T-helper 1 cell treated with Interleukin-12 subunit alpha and Interleukin-12 subunit beta and Interleukin-4 antibody, amounts not matched to agents 30 μg/mL and 1 μg/mL, for 36 hours (primary cell): ENCODE measurements around the gene HPS3.
"Not testable (repeated sequence)": the region's sequence is repeated elsewhere in the genome, so short reads cannot be mapped to it uniquely, and the experiment has no call there.

ENCODE experiments used
- H3K27ac Mint-ChIP-seq: one replicate; pipeline ENCODE4 v1.8.0; 2021; ENCODE audit warnings: mild to moderate bottlenecking, mixed read lengths
- H3K27me3 Mint-ChIP-seq: one replicate; pipeline ENCODE4 v1.8.0; 2021; ENCODE audit warnings: low read depth, mixed read lengths
- H3K36me3 Mint-ChIP-seq: one replicate; pipeline ENCODE4 v1.8.0; 2021; ENCODE audit warnings: low read depth, mixed read lengths
- H3K4me1 Mint-ChIP-seq: one replicate; pipeline ENCODE4 v1.8.0; 2021; ENCODE audit warnings: low read depth, mixed read lengths
- H3K4me3 Mint-ChIP-seq: one replicate; pipeline ENCODE4 v1.8.0; 2021; ENCODE audit warnings: mild to moderate bottlenecking, moderate library complexity, mixed read lengths
- H3K9me3 Mint-ChIP-seq: one replicate; pipeline ENCODE4 v1.8.0; 2021; ENCODE audit warnings: mixed read lengths

Gene HPS3

DNA sequence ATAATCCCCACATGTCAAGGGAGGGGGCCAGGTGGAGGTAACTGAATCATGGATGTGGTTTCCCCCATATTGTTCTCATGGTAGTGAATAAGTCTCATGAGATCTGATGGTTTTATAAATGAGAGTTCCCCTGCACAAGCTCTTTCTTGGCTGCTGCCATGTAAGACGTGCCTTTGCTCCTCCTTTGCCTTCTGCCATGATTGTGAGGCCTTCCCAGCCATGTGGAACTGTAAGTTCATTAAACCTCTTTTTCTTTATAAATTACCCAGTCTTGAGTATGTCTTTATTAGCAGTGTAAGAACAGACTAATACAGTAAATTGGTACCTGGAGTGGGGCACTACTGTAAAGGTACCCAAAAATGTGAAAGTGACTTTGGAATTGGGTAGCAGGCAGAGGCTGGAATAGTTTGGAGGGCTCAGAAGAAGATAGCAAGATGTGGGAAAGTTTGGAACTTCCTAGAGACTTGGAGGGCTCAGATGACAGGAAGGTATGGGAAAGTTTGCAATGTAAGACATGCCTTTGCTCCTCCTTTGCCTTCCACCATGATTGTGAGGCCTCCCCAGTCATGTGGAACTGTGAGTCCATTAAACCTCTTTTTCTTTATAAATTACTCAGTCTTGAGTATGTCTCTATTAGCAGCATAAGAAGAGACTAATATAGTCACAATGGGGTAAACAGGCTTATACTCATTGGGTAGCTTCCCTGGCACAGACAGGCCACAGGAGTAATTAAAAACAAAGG lies 90.1 kb downstream of the HPS3 start:
- Mint-ChIP-seq H3K4me1 (peaks cover 14% of the 10 kb centered on the region), H3K27me3 (peaks cover 17% of the 10 kb centered on the region)
- not testable (repeated sequence) for H3K27ac Mint-ChIP-seq, H3K4me3 Mint-ChIP-seq, H3K36me3 Mint-ChIP-seq, H3K9me3 Mint-ChIP-seq

- no peak within 1 kb of the TSS for H3K27ac Mint-ChIP-seq
- H3K36me3 Mint-ChIP-seq = no peaks in the 10 kb centered on the region
- no peak within 1 kb of the TSS for H3K4me3 Mint-ChIP-seq
- peaks cover 6% of the 10 kb centered on the region for H3K27me3 Mint-ChIP-seq
- H3K4me1 Mint-ChIP-seq = peaks cover 33% of the 10 kb centered on the region
- H3K9me3 Mint-ChIP-seq = no peaks in the 10 kb centered on the region
Observed at GRCh38 chr3:149221783-149222517, 92.5 kb downstream of the HPS3 start, which contains the start of gene CP. CP (minus strand) TSS chr3:149221829; CDS start chr3:149221792, 37 bp downstream.
